ENCODE measurements around the gene MRPS23.

Gene MRPS23

GRCh38 chr17:57838453-57838852 is 11.4 kb downstream of the MRPS23 start:
- DNase-seq (ENCODE audit: low spot score) = no peak

GRCh38 chr17:57835333-57835900 is 14.4 kb downstream of the MRPS23 start:
- no peak for DNase-seq (ENCODE audit: low spot score)

- no peak for DNase-seq (ENCODE audit: low spot score)
Measured at GRCh38 chr17:57834146-57834741, 15.6 kb downstream of the MRPS23 start.

- DNase-seq (ENCODE audit: low spot score) = no peak
Measured at GRCh38 chr17:57833179-57833939, 16.5 kb downstream of the MRPS23 start.

GRCh38 chr17:57832314-57833178 is 17.3 kb downstream of the MRPS23 start:
- DNase-seq (ENCODE audit: low spot score) = no peak

GRCh38 chr17:57830880-57831279 is 19.0 kb downstream of the MRPS23 start:
- DNase-seq (ENCODE audit: low spot score) = no peak

- no peak for DNase-seq (ENCODE audit: low spot score)
Measured at GRCh38 chr17:57823469-57824401, 26.1 kb downstream of the MRPS23 start.

- no peak for DNase-seq (ENCODE audit: low spot score)
Measured at GRCh38 chr17:57819867-57820266, 30.0 kb downstream of the MRPS23 start.

- DNase-seq (ENCODE audit: low spot score) = no peak
Measured at GRCh38 chr17:57819285-57819684, 30.6 kb downstream of the MRPS23 start.

GRCh38 chr17:57818066-57818465 is 31.8 kb downstream of the MRPS23 start:
- DNase-seq (ENCODE audit: low spot score) = no peak

- DNase-seq (ENCODE audit: low spot score) = no peak
Measured at GRCh38 chr17:57817299-57817698, 32.5 kb downstream of the MRPS23 start.

GRCh38 chr17:57814421-57814820 is 35.4 kb downstream of the MRPS23 start:
- DNase-seq (ENCODE audit: low spot score) = no peak

GRCh38 chr17:57811638-57812280 is 38.1 kb downstream of the MRPS23 start:
- no peak for DNase-seq (ENCODE audit: low spot score)

GRCh38 chr17:57810721-57811637 is 38.9 kb downstream of the MRPS23 start:
- DNase-seq (ENCODE audit: low spot score) = peak; percentile 43

GRCh38 chr17:57809879-57810278 is 40.0 kb downstream of the MRPS23 start:
- no peak for DNase-seq (ENCODE audit: low spot score)

GRCh38 chr17:57808882-57809281 is 41.0 kb downstream of the MRPS23 start:
- no peak for DNase-seq (ENCODE audit: low spot score)

- no peak for DNase-seq (ENCODE audit: low spot score)
Measured at GRCh38 chr17:57806167-57806830, 43.5 kb downstream of the MRPS23 start.

GRCh38 chr17:57803021-57803420 is 46.8 kb downstream of the MRPS23 start:
- no peak for DNase-seq (ENCODE audit: low spot score)

GRCh38 chr17:57801044-57801711 is 48.7 kb downstream of the MRPS23 start:
- DNase-seq (ENCODE audit: low spot score) = no peak

Data from globus pallidus (tissue), 1 donor.